Ovary (tissue), 9 donors: Measurements from ENCODE around the gene CLASP1. TPM values are rescaled to one million over a fixed set of nuclear protein-coding genes. Genes with fewer than 3 reads are reported as not detected.
"Not testable (repeated sequence)": the region's sequence is repeated elsewhere in the genome, so short reads cannot be mapped to it uniquely, and the experiment has no call there.

Experiments used
- DNase-seq, 5 donors: peaks; one replicate each; pipeline ENCODE4 v3.0.0-alpha.2; 2019 to 2020
- H3K27ac ChIP-seq, 2 donors: fragments of 200-600 bp; one replicate each; pipeline versions ENCODE4 v1.5.1 to v1.8.0; 2019 to 2022
- H3K27me3 ChIP-seq: fragments of 200-600 bp; one replicate; pipeline ENCODE4 v1.8.0; 2022
- H3K36me3 ChIP-seq: fragments of 200-600 bp; sonication (generic); one replicate; pipeline ENCODE4 v1.5.1; 2019
- H3K4me1 ChIP-seq: one replicate; pipeline ENCODE4 v1.8.1; 2013; ENCODE audit warnings: mild to moderate bottlenecking, moderate library complexity; ENCODE audit not compliant: insufficient read depth
- H3K4me3 ChIP-seq: fragments of 200-600 bp; sonication (generic); one replicate; pipeline ENCODE4 v1.5.1; 2017
- H3K9me3 ChIP-seq, 2 donors: fragments of 200-600 bp in 1 of 2; sonication (generic) in 1 of 2; one replicate each; pipeline versions ENCODE4 v1.5.1 to v1.8.1; 2013 to 2019; ENCODE audit warnings: mild to moderate bottlenecking in 1 of 2, moderate library complexity in 1 of 2
- EP300 ChIP-seq: sonication (generic); formaldehyde crosslinking; IDR thresholded peaks from one replicate; pipeline ENCODE4 v1.6.1; 2017; ENCODE audit warnings: antibody characterized with exemption
- POLR2A ChIP-seq: fragments of 450-650 bp; IDR thresholded peaks from one replicate; pipeline ENCODE4 v1.6.1; 2017; ENCODE audit warnings: antibody characterized with exemption, mild to moderate bottlenecking, moderate library complexity
- WGBS, 3 donors: extraction: QIAGEN DNeasy Blood & Tissue Kit in 1 of 3; methylation state at CpG; one replicate each; pipeline versions ENCODE4 v1.1.5 to v1.1.7; 2013 to 2017; 5-methylcytosine and 5-hydroxymethylcytosine counted together
- intact Hi-C, 4 donors: fragments of 100-400 bp; cut with DNase I; formaldehyde crosslinking; loops; one replicate each; pipeline versions ENCODE4 v1.11.0 to v1.15.1; 2022 to 2023
- polyA plus RNA-seq, 2 donors: library from polyadenylated mRNA; stranded (reverse); fragments of 200-250 nt in 1 of 2; fragments of 350-450 nt in 1 of 2; fragmentation: Illumina TruSeq in 1 of 2; extraction: RNeasy Lipid Tissue Mini Kit (QIAGEN cat#74804) in 1 of 2; gene quantifications; one replicate each; pipeline ENCODE4 v1.2.3, GENCODE V29; 2013 to 2014
- total RNA-seq, 7 donors: library from RNA; depleted of rRNA in 2 of 7; stranded (reverse); fragments of >200 nt in 2 of 7; fragmentation: NEBNext Ultra II Directional in 3 of 7; extraction: Animal tissue kit (Norgen Biotek cat#: 25700) in 3 of 7; gene quantifications; one replicate each; pipeline versions ENCODE4 v1.1.0 to v1.2.4, GENCODE V29; 2016 to 2023
- TF ChIP-seq, protein P1 (sequence below), 3 donors: fragments of 450-650 bp in 2 of 3; fragments of 200-600 bp in 1 of 3; IDR thresholded peaks; one replicate each; pipeline versions ENCODE4 v1.5.1 to v1.8.0; 2016 to 2022; ENCODE audit warnings: antibody characterized with exemption in 3 of 3, mild to moderate bottlenecking in 1 of 3
- donor health status: DM: no; HTN: no; CAD: no; lungs with moderate emphysema.
- donor health status: DM: no; HTN: no; CAD: no.
- donor health status: Bipolar disorder and iron deficiency.
- donor health status: DM: yes; HTN: yes; CAD: no.
- donor health status: DM: no; HTN: no; CAD: no.
- donor health status: DM: yes; HTN: yes; CAD: no.

Gene CLASP1
- total and polyA plus RNA-seq, 9 donors, result 15.8 to 58.7 (median 47.9) TPM

- Histone ChIP-seq H3K9me3 (no peaks in the 10 kb centered on the region), H3K4me3 (no peak overlapping the region), H3K27me3 (no peaks in the 10 kb centered on the region), H3K4me1 (no peaks in the 10 kb centered on the region), H3K36me3 (no peaks in the 10 kb centered on the region), H3K27ac (no peak overlapping the region)
- WGBS, 3 donors, result 47 to 59% (median 55%) methylated on average over 12 of the region's 12 CpGs
- no peak for DNase-seq
- intact Hi-C loops, result no loop called here
- no peak for TF ChIP-seq EP300
- TF ChIP-seq, protein P1, sequence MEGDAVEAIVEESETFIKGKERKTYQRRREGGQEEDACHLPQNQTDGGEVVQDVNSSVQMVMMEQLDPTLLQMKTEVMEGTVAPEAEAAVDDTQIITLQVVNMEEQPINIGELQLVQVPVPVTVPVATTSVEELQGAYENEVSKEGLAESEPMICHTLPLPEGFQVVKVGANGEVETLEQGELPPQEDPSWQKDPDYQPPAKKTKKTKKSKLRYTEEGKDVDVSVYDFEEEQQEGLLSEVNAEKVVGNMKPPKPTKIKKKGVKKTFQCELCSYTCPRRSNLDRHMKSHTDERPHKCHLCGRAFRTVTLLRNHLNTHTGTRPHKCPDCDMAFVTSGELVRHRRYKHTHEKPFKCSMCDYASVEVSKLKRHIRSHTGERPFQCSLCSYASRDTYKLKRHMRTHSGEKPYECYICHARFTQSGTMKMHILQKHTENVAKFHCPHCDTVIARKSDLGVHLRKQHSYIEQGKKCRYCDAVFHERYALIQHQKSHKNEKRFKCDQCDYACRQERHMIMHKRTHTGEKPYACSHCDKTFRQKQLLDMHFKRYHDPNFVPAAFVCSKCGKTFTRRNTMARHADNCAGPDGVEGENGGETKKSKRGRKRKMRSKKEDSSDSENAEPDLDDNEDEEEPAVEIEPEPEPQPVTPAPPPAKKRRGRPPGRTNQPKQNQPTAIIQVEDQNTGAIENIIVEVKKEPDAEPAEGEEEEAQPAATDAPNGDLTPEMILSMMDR (IDR thresholded peaks at IDR 0.05), result no peak
These were observed 315.3 kb downstream of the CLASP1 start for GRCh38 chr2:121333834-121334558.

DNA sequence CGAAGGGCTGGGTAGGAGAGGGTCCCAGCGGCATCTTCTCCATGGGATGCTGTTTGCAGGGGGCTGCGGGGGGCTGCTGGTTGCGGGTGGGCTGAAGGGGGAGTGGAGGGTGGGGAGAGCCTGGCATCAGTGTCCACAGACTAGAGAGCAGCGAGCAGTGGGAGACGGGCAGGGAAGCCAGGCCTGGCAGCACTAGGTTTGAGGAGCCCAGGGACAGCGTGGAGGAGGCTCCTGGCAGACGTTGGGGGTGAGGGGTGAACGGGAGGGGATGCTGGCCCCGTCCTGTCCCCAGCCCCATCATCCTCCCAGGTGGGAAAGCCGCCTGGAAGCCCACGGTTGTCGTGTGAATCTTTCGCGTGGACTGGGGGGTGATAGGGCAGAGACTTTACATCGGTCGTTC, 316.0 kb downstream of the CLASP1 start:
- Histone ChIP-seq H3K27ac (no peak overlapping the region), H3K9me3 (no peaks in the 10 kb centered on the region), H3K36me3 (no peaks in the 10 kb centered on the region), H3K27me3 (no peaks in the 10 kb centered on the region), H3K4me3 (no peak overlapping the region), H3K4me1 (no peaks in the 10 kb centered on the region)
- intact Hi-C loops, result no loop called here
- TF ChIP-seq POLR2A, result no peak
- TF ChIP-seq, protein P1 (IDR thresholded peaks at IDR 0.05), result no peak
- no peak for TF ChIP-seq EP300
- DNase-seq, result no peak
- 51 to 70% (median 58%) methylated on average over 17 of the region's 17 CpGs for WGBS, 3 donors

DNA sequence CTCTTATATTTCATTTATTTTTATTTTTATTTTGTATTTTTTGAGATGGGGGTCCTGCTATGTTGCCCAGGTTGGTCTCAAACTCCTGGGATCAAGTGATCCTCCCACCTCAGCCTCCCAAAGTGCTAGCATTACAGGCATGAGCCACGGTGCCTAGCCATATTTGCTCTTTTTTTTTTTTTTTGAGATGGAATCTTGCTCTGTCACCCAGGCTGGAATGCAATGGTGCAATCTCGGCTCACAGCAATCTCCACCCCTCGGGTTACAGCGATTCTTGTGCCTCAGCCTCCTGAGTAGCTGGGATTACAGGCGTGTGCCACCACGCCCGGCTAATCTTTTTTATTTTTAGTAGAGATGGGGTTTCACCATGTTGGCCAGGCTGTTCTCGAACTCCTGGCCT, 317.9 kb downstream of the CLASP1 start:
- WGBS, 3 donors, result 81 to 88% (median 88%) methylated on average over 8 of the region's 8 CpGs
- DNase-seq, H3K4me3 ChIP-seq, H3K27ac ChIP-seq, intact Hi-C loops, H3K27me3 ChIP-seq, H3K9me3 ChIP-seq, H3K36me3 ChIP-seq, H3K4me1 ChIP-seq: not testable (repeated sequence)

DNA sequence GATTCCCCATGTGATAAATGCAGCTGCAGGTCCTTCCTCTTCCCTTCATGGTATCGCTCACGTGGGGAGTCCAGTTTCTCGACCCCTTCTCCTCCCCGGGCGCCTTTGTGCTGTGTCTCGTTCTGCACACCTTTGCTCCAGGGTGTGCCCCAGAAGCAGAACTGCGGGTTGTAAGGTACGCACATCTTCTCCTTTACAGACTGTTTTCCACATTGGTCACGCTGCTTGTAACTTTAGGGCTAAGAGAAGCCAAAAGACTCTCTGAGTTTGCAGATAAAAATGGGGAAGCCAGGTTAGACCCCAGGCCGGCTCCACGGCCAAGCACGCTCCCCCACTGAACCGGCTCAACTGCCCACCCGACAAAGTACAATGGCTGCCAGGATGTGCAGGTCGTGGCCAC, 318.3 kb downstream of the CLASP1 start:
- no peak for TF ChIP-seq EP300
- no peak for TF ChIP-seq POLR2A
- no peak for DNase-seq
- WGBS, 3 donors, result 88 to 92% (median 89%) methylated on average over 15 of the region's 15 CpGs
- no peak overlapping the region for H3K27ac ChIP-seq
- H3K4me1 ChIP-seq, result no peaks in the 10 kb centered on the region
- intact Hi-C loops, result no loop called here
- no peaks in the 10 kb centered on the region for H3K9me3 ChIP-seq
- no peak overlapping the region for H3K4me3 ChIP-seq
- H3K27me3 ChIP-seq, result no peaks in the 10 kb centered on the region
- H3K36me3 ChIP-seq, result no peaks in the 10 kb centered on the region

DNA sequence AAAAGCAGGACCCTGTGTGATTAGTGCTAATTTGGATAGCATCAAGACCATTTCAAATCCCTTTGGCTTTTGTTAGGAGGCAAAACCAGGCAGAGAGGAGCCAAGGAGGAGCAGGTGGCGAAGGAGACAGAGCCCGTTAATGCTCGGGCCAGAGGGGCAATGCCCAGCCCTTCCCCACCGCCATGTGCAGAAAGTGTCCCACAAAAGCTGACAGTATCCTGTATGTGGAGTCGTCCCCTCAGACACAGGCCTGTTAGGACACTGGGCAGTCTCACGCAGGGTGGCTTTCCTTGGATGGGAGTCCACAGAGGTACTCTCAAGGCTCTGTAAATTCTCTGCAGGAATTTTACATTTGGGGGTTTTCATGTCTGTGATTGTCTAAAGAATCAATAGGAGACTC, 319.5 kb downstream of the CLASP1 start:
- intact Hi-C loops, result no loop called here
- no peak overlapping the region for H3K27ac ChIP-seq
- no peaks in the 10 kb centered on the region for H3K9me3 ChIP-seq
- WGBS, 3 donors, result 86 to 89% (median 87%) methylated on average over 6 of the region's 6 CpGs
- DNase-seq, result no peak
- TF ChIP-seq EP300, result no peak
- TF ChIP-seq, protein P1 (IDR thresholded peaks at IDR 0.05), result no peak
- TF ChIP-seq POLR2A, result no peak
- no peaks in the 10 kb centered on the region for H3K27me3 ChIP-seq
- H3K36me3 ChIP-seq, result no peaks in the 10 kb centered on the region
- no peak overlapping the region for H3K4me3 ChIP-seq
- H3K4me1 ChIP-seq, result no peaks in the 10 kb centered on the region
